ENCODE data around the gene RAB4A.

RAB4A gene

GRCh38 chr1:229334716-229335115, 63.8 kb downstream of the RAB4A start:
- TF ChIP-seq CTCF (IDR thresholded peaks at IDR 0.05; ENCODE audit: low read depth, low read length): no peak
- H3K4me3 ChIP-seq (ENCODE audit: low read depth, low read length): no peak overlapping the region

- no peak overlapping the region for H3K4me3 ChIP-seq (ENCODE audit: low read depth, low read length)
- TF ChIP-seq CTCF (IDR thresholded peaks at IDR 0.05; ENCODE audit: low read depth, low read length): no peak
Measured at GRCh38 chr1:229336345-229336744, 65.4 kb downstream of the RAB4A start.

GRCh38 chr1:229339086-229339485, 68.2 kb downstream of the RAB4A start:
- no peak overlapping the region for H3K4me3 ChIP-seq (ENCODE audit: low read depth, low read length)
- TF ChIP-seq CTCF (IDR thresholded peaks at IDR 0.05; ENCODE audit: low read depth, low read length): no peak

GRCh38 chr1:229339520-229339919, 68.6 kb downstream of the RAB4A start:
- no peak overlapping the region for H3K4me3 ChIP-seq (ENCODE audit: low read depth, low read length)
- no peak for TF ChIP-seq CTCF (IDR thresholded peaks at IDR 0.05; ENCODE audit: low read depth, low read length)

- H3K4me3 ChIP-seq (ENCODE audit: low read depth, low read length): no peak overlapping the region
Measured at GRCh38 chr1:229340496-229340895, 69.6 kb downstream of the RAB4A start.

GRCh38 chr1:229341774-229342655, 71.1 kb downstream of the RAB4A start:
- no peak for TF ChIP-seq CTCF (IDR thresholded peaks at IDR 0.05; ENCODE audit: low read depth, low read length)
- peak overlapping the region; percentile 77 for H3K4me3 ChIP-seq (ENCODE audit: low read depth, low read length)

More at GRCh38 chr1:229340496-229340895, 69.6 kb downstream of the RAB4A start:
- no peak for TF ChIP-seq CTCF (IDR thresholded peaks at IDR 0.05; ENCODE audit: low read depth, low read length)
